GM19463 (cell line): ENCODE measurements around the gene TJAP1.
"Not testable (repeated sequence)": the region's sequence is repeated elsewhere in the genome, so short reads cannot be mapped to it uniquely, and the experiment has no call there.

ENCODE experiments used
- ATAC-seq: cut with Tn5 transposase; IDR thresholded peaks from one replicate; pipeline ENCODE4 v1.9.1; 2021; ENCODE audit warnings: mild to moderate bottlenecking, moderate library complexity; ENCODE audit not compliant: unreplicated experiment

Gene TJAP1

DNA sequence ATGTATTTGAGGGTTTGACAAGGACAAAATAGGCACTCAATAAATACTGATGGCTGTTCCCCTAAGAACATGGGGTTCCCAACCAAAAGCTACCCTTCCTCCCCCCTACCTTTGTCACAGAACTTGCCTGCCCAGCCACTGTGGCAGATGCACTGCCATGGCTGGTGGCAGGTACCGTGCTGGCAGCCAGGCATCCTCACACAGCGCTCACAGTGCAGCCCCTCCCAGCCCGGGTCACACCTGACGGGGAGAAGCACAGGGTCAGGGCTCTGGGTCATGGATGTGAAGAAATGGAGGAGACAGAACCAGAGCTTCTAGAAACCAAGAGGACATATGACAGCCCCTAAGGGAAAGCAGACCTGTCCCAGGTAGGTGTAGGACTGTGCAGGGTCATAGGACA is 24.5 kb upstream of the TJAP1 start:
- no peak for ATAC-seq

DNA sequence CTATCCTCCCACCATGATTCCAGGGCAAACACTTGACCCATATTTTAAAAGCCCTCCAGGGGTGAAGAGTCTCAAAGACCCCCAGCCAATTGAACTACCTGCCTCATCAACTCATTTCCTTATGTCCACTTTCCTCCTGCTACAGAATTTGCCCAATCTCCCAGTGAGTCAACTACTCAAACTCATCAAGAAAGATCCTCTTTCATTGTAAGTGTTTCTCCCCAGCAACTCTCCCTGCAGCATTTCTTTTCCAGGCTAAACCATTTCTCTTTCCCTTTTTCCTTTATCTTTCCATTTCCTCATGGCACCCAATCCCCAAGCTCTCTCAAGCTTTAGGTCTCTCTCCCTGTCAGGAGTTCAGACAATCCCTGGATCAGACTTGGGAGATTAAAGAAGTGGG is 23.5 kb upstream of the TJAP1 start:
- ATAC-seq: no peak

GRCh38 chr6:43454290-43454695 is 23.1 kb upstream of the TJAP1 start:
- ATAC-seq: peak; percentile 47

DNA sequence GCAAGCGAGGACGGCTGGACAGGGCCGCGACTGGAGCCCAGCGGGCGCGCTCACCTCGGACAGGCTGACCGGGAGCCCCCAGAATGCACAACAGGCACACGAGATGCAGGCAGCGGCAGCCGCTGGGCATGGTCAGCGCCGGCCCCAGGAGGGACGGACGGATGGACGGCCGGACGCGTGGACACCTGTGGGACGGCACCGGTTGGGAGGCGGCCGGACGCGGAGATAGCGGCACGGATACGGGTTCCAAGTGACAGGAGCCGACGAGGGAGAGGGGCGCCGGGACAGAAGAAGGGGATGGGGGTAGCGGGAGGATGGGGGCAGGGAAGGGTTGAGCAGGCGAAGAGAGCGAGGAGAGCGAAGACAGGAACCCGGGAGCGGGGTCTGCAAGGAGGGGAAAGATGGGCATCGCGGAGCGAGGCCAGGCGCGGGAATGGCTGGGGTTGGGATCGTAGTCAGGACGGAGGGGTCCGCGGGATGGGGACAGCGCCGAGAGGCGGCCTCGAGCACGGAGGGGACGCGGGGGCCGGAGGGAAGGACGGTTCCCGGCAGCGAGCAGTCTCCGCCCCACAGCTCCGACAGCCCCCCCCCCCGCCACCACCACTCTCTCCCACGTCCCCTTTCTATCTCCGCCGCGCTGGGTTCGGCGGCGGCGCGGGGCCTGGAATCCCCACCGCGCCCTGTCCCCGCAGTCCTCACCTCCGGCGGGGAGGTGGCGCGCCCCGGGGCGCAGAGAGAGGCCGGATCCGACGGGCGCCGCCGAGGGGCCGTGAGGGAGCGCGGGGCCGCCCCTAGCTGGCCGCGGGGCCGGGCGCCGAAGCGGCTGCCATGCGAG is 22.5 kb upstream of the TJAP1 start:
- ATAC-seq: no peak

DNA sequence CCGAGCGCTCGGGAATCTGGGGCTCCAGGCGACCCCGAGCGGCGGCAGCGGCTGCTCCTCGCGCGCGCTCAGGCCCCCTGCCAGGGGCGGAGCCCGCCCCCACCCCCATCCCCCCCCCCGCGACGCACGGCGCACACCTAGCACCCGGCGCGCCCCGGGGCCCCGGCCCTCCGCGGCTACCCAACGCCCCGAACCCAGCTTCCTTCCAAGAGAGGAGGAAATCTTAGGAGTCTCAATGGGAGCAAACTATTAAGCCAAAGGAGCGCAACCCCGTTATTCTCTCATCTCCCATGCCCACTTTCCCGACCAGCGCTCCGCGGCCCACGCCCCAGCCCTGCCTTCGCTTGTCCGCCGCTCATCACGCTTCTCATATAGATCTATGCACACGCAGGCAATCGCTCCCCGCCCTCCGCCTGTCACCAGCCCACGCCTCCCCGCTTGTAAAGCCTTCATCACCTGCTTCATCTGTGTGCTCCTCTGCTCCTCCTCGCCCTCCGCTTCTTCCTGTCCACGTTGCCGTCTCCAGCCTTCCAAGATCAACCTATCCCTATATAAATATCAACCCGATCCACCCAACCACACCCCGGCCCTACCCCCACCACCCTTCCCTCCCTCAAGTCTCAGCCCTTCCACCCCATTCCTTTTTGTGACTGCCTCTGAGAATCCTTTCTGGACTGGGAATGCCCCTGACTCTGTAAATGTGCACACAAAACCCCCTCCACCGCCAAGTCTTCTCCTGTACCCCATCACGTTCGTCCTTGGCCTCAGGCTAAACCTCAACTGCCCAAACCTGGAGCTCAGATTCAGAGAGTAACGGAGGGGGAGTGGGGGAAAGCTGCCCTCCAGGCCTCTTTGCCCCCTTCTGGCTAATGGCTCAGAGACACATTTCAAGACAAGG is 21.6 kb upstream of the TJAP1 start, which contains the start of gene DLK2:
TSS of gene DLK2 (minus strand) at position 18 of the 898 bp plus-strand sequence. CDS start 723 bp downstream, outside the sequence.
- no peak for ATAC-seq

DNA sequence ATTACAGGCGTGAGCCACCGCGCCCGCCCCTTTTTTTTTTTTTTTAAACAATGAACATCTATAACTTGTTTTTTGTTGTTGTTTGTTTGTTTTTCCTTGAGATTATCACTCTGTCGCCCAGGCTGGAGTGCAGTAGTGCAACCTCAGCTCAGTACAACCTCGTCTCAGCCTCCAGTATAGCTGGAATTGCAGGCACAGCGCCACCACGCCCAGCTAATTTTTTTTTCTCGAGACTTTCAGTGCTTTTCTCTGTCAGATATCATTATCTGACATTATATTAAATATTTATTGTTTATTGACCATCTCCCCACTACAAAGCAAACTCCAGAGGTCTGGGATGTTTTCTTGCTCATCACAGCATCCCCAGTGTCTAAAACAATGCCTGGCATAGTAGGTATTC is 19.7 kb upstream of the TJAP1 start:
- no peak for ATAC-seq

GRCh38 chr6:43458154-43458553 is 19.2 kb upstream of the TJAP1 start:
- ATAC-seq: not testable (repeated sequence)

GRCh38 chr6:43459535-43459934 is 17.8 kb upstream of the TJAP1 start:
- ATAC-seq: no peak

- no peak for ATAC-seq
These were observed 17.3 kb upstream of the TJAP1 start for GRCh38 chr6:43460032-43460431.

GRCh38 chr6:43461936-43462335 is 15.4 kb upstream of the TJAP1 start:
- ATAC-seq: no peak

- ATAC-seq: no peak
These were observed 13.0 kb upstream of the TJAP1 start for GRCh38 chr6:43464337-43464736.

GRCh38 chr6:43465948-43466347 is 11.4 kb upstream of the TJAP1 start:
- no peak for ATAC-seq

GRCh38 chr6:43467265-43467664 is 10.1 kb upstream of the TJAP1 start:
- ATAC-seq: not testable (repeated sequence)

- ATAC-seq: no peak
These were observed 9.6 kb upstream of the TJAP1 start for GRCh38 chr6:43467752-43468151.

- ATAC-seq: no peak
These were observed 9.1 kb upstream of the TJAP1 start for GRCh38 chr6:43468240-43468639.

DNA sequence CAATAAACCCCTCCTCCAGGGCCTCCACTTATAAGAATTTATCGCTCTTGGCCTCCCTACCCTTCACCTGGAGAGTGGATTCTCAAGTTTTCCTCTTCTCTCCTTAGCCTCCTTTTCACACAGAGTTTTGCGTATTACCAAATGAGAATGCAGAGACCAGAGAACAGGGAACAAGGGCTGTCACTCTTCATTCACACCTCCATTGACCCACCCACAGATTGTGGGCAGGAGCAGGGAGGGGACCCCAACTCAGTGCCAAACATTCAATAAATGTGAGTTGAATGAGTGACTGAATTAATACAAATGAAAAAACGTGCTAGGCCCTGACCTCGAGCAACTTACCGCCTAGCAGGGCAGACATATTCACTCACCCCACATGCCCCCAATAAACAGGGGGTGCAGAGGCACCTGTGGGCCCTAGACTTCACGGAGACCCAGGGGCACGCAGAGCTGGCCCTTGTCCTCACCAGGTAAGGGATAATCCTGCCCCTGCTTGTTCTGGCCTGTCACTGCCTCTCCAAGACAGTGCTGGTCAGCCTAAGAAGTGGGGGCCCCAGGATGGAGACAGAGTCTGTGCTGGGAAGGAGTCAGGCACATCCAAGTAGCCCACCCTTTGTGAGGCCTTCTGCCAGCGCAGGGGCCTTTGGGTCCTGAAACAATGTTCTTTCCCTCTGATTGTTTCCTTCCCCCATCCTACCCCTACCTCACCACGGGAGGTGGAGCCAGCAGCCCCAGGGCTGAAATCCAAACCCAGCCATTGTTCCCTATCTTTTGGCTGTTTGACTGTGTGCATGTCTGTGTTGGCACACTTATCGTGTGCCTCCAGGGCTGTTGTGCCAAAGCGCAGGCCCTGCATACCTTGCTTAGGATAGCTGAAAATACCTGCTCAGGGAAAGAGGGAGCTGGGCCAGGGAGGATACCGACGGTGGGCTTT is 8.4 kb upstream of the TJAP1 start:
- ATAC-seq: no peak

DNA sequence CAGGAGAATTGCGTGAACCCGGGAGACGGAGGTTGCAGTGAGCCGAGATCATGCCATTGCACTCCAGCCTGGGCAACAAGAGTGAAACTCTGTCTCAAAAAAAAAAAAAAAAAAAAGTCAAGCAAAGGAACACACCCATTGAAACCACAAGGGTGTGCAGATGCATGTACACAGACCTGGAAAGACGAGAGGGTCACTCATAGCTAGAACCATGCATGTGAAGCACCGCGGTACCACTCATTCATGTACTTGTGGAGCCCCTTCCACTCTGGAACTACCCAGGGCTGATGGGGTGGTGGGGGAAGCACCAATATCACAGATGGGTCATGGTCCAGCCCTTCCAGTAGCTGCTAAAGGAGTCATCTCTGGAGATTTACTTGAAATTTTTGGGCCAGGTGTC is 7.4 kb upstream of the TJAP1 start:
- no peak for ATAC-seq

DNA sequence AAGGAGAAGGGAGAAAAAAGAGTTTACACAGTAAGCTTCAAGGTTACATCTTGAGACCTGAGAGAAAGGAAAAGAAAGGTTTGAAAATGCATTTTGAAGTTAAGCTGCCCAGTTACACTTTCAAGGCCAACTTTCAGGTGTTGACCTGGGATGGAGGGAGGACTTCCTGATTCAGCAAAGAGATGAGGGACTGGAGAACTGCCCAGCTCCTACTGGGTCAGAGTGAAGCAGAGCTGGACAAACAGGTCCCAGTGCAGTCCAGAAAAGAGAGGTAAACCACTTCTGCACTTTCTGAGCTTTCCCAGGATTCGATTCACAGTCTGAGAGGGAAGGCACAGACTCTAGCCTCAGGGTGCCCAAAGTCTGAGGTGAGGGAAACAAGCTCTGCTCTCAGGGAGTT is 6.0 kb upstream of the TJAP1 start:
- no peak for ATAC-seq

- ATAC-seq: no peak
These were observed 4.9 kb upstream of the TJAP1 start for GRCh38 chr6:43472515-43472914.

DNA sequence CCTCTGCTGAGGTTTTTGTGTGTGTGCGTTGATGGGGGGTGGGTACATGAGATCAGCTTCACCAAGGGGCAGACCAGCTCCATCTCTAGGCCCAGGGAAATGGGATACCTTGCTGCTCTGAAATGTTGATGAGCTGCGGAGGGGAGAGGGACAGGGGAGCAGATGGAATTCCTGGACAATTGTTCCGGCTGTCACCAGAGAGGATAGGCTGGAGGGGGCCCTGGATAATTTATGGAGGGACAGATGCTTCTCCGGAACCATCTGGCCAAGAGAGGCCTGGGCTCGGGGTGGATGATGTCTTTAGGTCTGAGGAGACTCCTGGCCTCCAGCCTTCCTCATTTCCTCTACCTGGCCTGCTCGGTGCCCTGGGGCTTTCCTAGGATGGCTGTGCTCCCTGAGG is 1.9 kb upstream of the TJAP1 start:
- ATAC-seq: no peak

DNA sequence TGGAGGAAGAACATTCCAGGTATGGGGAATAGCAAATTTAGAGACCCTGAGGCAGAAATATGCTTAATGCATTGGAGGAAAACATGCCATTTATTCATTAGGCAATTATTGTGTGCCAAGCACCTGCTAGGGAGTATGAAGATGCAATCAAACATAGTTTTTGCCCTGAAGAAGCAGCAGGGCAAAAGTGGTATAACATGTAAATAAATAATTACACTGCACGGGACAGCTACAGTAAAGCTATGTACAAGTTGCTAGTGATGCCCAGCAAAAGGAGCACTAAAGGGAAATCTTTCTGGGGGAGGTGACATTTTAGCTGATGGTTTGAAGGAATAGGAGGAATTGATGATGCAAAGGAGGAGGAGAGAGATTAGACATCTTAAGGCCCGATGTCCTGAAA is 624 bp upstream of the TJAP1 start:
- no peak for ATAC-seq
